SU-DHL-6 (cell line): ENCODE measurements around the gene PDLIM4.

ENCODE experiments used
- H2AFZ ChIP-seq: fragments of 200-600 bp; sonication (generic); 2 replicates; pipeline ENCODE4 v1.6.1; 2014; ENCODE audit warnings: low read depth, mild to moderate bottlenecking, moderate library complexity, mixed read lengths, antibody characterized with exemption, low read length; ENCODE audit not compliant: severe bottlenecking
- H3F3A ChIP-seq: fragments of 200-600 bp; shearing (Covaris generic); 2 replicates; pipeline ENCODE4 v1.6.0; 2016; ENCODE audit warnings: antibody characterized with exemption, mild to moderate bottlenecking; ENCODE audit not compliant: insufficient read depth
- H3K27ac ChIP-seq: fragments of 200-600 bp; sonication (generic); 2 replicates; pipeline ENCODE4 v1.5.1; 2016; ENCODE audit warnings: low read depth, mild to moderate bottlenecking, low read length, moderate library complexity, mixed read lengths
- H3K27me3 ChIP-seq: fragments of 200-600 bp; sonication (generic), shearing (Covaris generic); 2 replicates; pipeline ENCODE4 v1.6.0; 2014; ENCODE audit warnings: mild to moderate bottlenecking, low read length
- H3K36me3 ChIP-seq: fragments of 200-600 bp; sonication (generic); 2 replicates; pipeline ENCODE4 v1.6.1; 2014; ENCODE audit warnings: mild to moderate bottlenecking, low read length, mixed read lengths
- H3K4me2 ChIP-seq: fragments of 300-600, 200-600 bp; shearing (Covaris generic), sonication (generic); 2 replicates; pipeline ENCODE4 v1.6.0; 2014; ENCODE audit warnings: low read length, low read depth, mild to moderate bottlenecking; ENCODE audit not compliant: poor library complexity, severe bottlenecking
- H3K4me3 ChIP-seq: fragments of 200-600 bp; sonication (generic); 2 replicates; pipeline ENCODE4 v1.5.1; 2014; ENCODE audit warnings: antibody characterized with exemption, low read length, mild to moderate bottlenecking, mixed read lengths; ENCODE audit not compliant: insufficient read depth, poor library complexity, severe bottlenecking
- H3K79me2 ChIP-seq: fragments of 200-600 bp; sonication (generic); 2 replicates; pipeline ENCODE4 v1.6.1; 2014; ENCODE audit warnings: mild to moderate bottlenecking, low read length, moderate library complexity; ENCODE audit not compliant: insufficient read depth
- H3K9ac ChIP-seq: fragments of 200-600 bp; sonication (generic); 2 replicates; pipeline ENCODE4 v1.7.0; 2014; ENCODE audit warnings: mild to moderate bottlenecking, low read length
- H3K9me2 ChIP-seq: fragments of 200-600 bp; sonication (generic); replicated peaks from 2 replicates; pipeline ENCODE4 v1.6.1; 2014; ENCODE audit warnings: low read length; ENCODE audit not compliant: insufficient read depth
- H3K9me3 ChIP-seq: fragments of 200-600 bp; sonication (generic); 2 replicates; pipeline ENCODE4 v1.6.1; 2014; ENCODE audit warnings: low read length, mixed read lengths; ENCODE audit not compliant: insufficient read depth
- H4K20me1 ChIP-seq: fragments of 200-600 bp; sonication (generic); 2 replicates; pipeline ENCODE4 v1.6.1; 2014; ENCODE audit warnings: low read depth, mild to moderate bottlenecking, antibody characterized with exemption, low read length, moderate library complexity, mixed read lengths
- EZH2phosphoT487 ChIP-seq: fragments of 200-600 bp; sonication (generic), shearing (Covaris generic); conservative IDR thresholded peaks from 2 replicates; pipeline ENCODE4 v1.6.1; 2018; ENCODE audit warnings: mild to moderate bottlenecking, antibody characterized with exemption, low read length, moderate library complexity, mixed read lengths
- TF ChIP-seq, protein P1 (sequence below): fragments of 200-600 bp; sonication (generic); IDR thresholded peaks from one replicate; pipeline ENCODE4 v1.5.1; 2017; ENCODE audit warnings: antibody characterized with exemption, mild to moderate bottlenecking, low read length, moderate library complexity; ENCODE audit not compliant: insufficient read depth, poor library complexity, severe bottlenecking

Gene PDLIM4

DNA sequence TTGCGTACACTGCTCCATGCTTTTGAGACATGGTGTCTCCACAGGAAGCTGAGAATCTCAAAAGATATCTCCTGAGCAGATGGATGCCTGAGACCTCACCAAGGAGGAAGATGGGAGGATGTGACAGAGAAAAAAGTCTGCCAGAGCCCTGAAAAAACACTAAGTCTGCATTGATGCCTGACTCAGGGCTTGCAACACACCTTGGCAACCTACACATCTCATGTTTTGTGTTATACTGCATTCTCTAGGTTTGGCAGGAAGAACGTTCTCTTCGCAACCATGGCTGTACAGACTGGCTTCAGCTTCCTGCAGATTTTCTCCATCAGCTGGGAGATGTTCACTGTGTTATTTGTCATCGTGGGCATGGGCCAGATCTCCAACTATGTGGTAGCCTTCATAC, 55.9 kb downstream of the PDLIM4 start:
- Histone ChIP-seq H3K36me3 (no peaks in the 10 kb centered on the region), H3K9me2 (no peaks in the 10 kb centered on the region), H3K4me2 (no peak overlapping the region), H3K27me3 (no peaks in the 10 kb centered on the region), H3F3A (no peaks in the 10 kb centered on the region), H4K20me1 (no peaks in the 10 kb centered on the region), H3K4me3 (no peak overlapping the region), H2AFZ (no peak overlapping the region), H3K9ac (no peak overlapping the region), H3K9me3 (no peaks in the 10 kb centered on the region), H3K27ac (no peak overlapping the region), H3K79me2 (no peaks in the 10 kb centered on the region)
- no peak for TF ChIP-seq EZH2phosphoT487
- TF ChIP-seq, protein P1, sequence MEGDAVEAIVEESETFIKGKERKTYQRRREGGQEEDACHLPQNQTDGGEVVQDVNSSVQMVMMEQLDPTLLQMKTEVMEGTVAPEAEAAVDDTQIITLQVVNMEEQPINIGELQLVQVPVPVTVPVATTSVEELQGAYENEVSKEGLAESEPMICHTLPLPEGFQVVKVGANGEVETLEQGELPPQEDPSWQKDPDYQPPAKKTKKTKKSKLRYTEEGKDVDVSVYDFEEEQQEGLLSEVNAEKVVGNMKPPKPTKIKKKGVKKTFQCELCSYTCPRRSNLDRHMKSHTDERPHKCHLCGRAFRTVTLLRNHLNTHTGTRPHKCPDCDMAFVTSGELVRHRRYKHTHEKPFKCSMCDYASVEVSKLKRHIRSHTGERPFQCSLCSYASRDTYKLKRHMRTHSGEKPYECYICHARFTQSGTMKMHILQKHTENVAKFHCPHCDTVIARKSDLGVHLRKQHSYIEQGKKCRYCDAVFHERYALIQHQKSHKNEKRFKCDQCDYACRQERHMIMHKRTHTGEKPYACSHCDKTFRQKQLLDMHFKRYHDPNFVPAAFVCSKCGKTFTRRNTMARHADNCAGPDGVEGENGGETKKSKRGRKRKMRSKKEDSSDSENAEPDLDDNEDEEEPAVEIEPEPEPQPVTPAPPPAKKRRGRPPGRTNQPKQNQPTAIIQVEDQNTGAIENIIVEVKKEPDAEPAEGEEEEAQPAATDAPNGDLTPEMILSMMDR = no peak

DNA sequence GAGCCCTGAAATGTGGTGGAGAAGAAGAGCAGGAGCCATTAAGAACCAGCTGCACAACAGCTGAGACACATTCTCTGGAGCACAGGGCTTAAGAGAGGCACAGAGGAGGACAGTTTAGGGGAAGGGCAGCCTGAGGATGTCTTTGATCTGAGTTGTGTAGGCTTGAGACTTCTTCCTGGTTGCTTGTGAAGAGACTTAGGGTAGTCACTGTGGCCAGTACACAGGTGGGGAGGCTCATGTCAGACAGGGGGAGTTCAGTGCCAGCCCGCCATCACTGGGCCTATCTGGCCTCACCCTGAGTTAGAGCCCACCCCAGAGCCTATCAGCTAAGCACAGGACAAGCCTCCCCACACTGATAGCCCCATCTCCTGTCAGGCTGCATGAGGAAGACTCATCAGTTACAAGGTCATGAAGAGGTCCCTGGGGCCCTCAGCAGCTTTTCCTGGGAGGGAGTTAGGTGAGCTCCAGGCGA, 56.5 kb downstream of the PDLIM4 start:
- no peaks in the 10 kb centered on the region for H3K79me2 ChIP-seq
- H3K9me2 ChIP-seq = no peaks in the 10 kb centered on the region
- TF ChIP-seq, protein P1 = no peak
- TF ChIP-seq EZH2phosphoT487 = no peak
- no peaks in the 10 kb centered on the region for H3K27me3 ChIP-seq
- no peaks in the 10 kb centered on the region for H3K36me3 ChIP-seq
- H3K4me2 ChIP-seq = no peak overlapping the region
- H3K9ac ChIP-seq = no peak overlapping the region
- H3K4me3 ChIP-seq = no peak overlapping the region
- no peak overlapping the region for H2AFZ ChIP-seq
- H3K9me3 ChIP-seq = no peaks in the 10 kb centered on the region
- no peak overlapping the region for H3K27ac ChIP-seq
- no peaks in the 10 kb centered on the region for H3F3A ChIP-seq
- no peaks in the 10 kb centered on the region for H4K20me1 ChIP-seq

DNA sequence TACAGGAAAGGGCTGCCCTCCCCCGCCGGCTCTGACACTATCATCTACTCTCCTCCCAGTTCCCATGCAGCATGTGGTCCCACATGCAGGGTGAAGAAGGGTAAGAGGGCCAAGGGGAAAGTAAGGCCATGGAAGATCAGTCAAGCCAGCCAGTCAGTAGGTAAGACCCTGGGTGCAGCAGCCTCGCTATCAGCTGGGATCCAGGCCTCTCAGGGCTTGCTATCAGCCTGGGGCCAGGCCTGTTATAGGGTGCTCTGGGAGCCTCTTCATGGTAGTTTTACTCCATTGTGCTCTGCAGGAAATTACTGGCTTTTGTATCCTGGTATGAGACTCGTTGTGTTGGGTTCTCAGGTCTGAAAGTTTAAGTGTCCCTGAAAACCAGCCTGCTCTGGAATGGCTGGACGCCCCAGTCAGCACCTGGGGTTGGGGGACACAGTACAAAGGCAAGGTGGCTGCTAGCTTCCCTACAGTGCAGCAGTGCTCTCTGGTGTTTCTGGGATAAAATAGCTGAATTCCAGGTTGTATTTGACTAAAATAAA, 58.1 kb downstream of the PDLIM4 start:
- H3K9ac ChIP-seq = no peak overlapping the region
- H3K27me3 ChIP-seq = no peaks in the 10 kb centered on the region

More for the DNA sequence above, 58.1 kb downstream of the PDLIM4 start:
- no peaks in the 10 kb centered on the region for H3K9me2 ChIP-seq
- H2AFZ ChIP-seq = no peak overlapping the region
- H3K27ac ChIP-seq = no peak overlapping the region
- H3K79me2 ChIP-seq = no peaks in the 10 kb centered on the region
- no peaks in the 10 kb centered on the region for H3K36me3 ChIP-seq
- no peaks in the 10 kb centered on the region for H3F3A ChIP-seq
- TF ChIP-seq EZH2phosphoT487 = no peak
- TF ChIP-seq, protein P1 = no peak
- H3K4me3 ChIP-seq = no peak overlapping the region
- no peak overlapping the region for H3K4me2 ChIP-seq
- no peaks in the 10 kb centered on the region for H4K20me1 ChIP-seq
- H3K9me3 ChIP-seq = no peaks in the 10 kb centered on the region
